Panc1 (cell line): Measurements from ENCODE around the gene LAMC2. TPM values are rescaled to one million over a fixed set of nuclear protein-coding genes. Genes with fewer than 3 reads are reported as not detected.

Source experiments
- ATAC-seq: fragments of 200-7000 bp; cut with Tn5 transposase; 2 replicates; pipeline ENCODE4 v1.9.1; 2020; ENCODE audit warnings: mild to moderate bottlenecking, moderate library complexity
- BruUV-seq: library from RNA; stranded (reverse); fragments of 400-500 nt; replicated peaks from 2 replicates; lab custom pipeline; 2021; lab: Mats Ljungman, UMichigan
- CTCF ChIA-PET: fragments of 300-600 bp; sonication (Branson Sonifier 250); formaldehyde crosslinking; loops from one replicate; lab custom pipeline; 2022; ENCODE audit warnings: antibody characterized with exemption; lab: Charles Lee
- POLR2A ChIA-PET: fragments of 300-600 bp; sonication (Branson Sonifier 250); formaldehyde crosslinking; loops from one replicate; lab custom pipeline; 2022; ENCODE audit warnings: antibody characterized with exemption; lab: Charles Lee
- DNase-seq: peaks from one replicate; pipeline ENCODE4 v3.0.0-alpha.2; 2010; ENCODE audit warnings: low read depth, low spot score
- H3K27ac ChIP-seq: 2 replicates; pipeline ENCODE4 v1.5.1; 2011; ENCODE audit warnings: mild to moderate bottlenecking, low read length, inconsistent platforms
- H3K27me3 ChIP-seq: fragments of 200-500 bp; sonication (Bioruptor generic); 2 replicates; pipeline ENCODE4 v1.6.0; 2014; ENCODE audit warnings: low read length, inconsistent platforms; ENCODE audit not compliant: control insufficient read depth, insufficient read depth
- H3K36me3 ChIP-seq: fragments of 200-500 bp; sonication (Bioruptor generic); 2 replicates; pipeline ENCODE4 v1.5.1; 2014; ENCODE audit warnings: inconsistent platforms, mild to moderate bottlenecking, low read length, moderate library complexity; ENCODE audit not compliant: control insufficient read depth, insufficient read depth
- H3K4me1 ChIP-seq: 2 replicates; pipeline ENCODE4 v1.5.1; 2011; ENCODE audit warnings: inconsistent platforms, mild to moderate bottlenecking, low read length, moderate library complexity; ENCODE audit not compliant: control insufficient read depth, insufficient read depth
- H3K4me3 ChIP-seq, 2 experiments: 2 replicates each; pipeline ENCODE4 v1.5.1; 2011 to 2012; ENCODE audit warnings: low read depth in 2 of 2, low read length in 2 of 2, mild to moderate bottlenecking in 2 of 2, inconsistent platforms in 1 of 2, moderate library complexity in 1 of 2
- H3K9me3 ChIP-seq: fragments of 200-500 bp; sonication (Bioruptor generic); 2 replicates; pipeline ENCODE4 v1.5.1; 2014; ENCODE audit warnings: low read depth, mild to moderate bottlenecking, inconsistent platforms, low read length, moderate library complexity; ENCODE audit not compliant: control insufficient read depth, insufficient read depth
- POLR2AphosphoS5 ChIP-seq: IDR thresholded peaks from 2 replicates; pipeline ENCODE4 v1.6.1; 2012; ENCODE audit warnings: mild to moderate bottlenecking, low read depth, low read length, moderate library complexity
- SIN3A ChIP-seq: IDR thresholded peaks from 2 replicates; pipeline ENCODE4 v1.6.1; 2012; ENCODE audit warnings: low read depth, mild to moderate bottlenecking, low read length, moderate library complexity, borderline replicate concordance; ENCODE audit not compliant: insufficient read depth
- TCF7L2 ChIP-seq: IDR thresholded peaks from 2 replicates; pipeline ENCODE4 v1.6.1; 2011; ENCODE audit warnings: mild to moderate bottlenecking, low read depth, low read length, inconsistent platforms
- in situ Hi-C: cut with HindIII; loops from 2 replicates; pipeline ENCODE4 v1.10.0; 2016; ENCODE audit warnings: low sequenced_read_pairs, low pct_unique_long_range_greater_than_20kb
- intact Hi-C: fragments of 100-400 bp; cut with micrococcal nuclease; formaldehyde crosslinking; loops from one replicate; pipeline ENCODE4 v1.10.0; 2022; ENCODE audit not compliant: unreplicated experiment
- total RNA-seq: library from RNA; stranded (reverse); gene quantifications from one replicate; pipeline ENCODE4 v1.2.1, GENCODE V29; 2021; ENCODE audit not compliant: unreplicated experiment
- TF ChIP-seq, protein P1 (sequence below): fragments of 450-650 bp; IDR thresholded peaks from 2 replicates; pipeline ENCODE4 v1.5.1; 2017; ENCODE audit warnings: mild to moderate bottlenecking
- TF ChIP-seq, protein P2 (sequence below), 2 experiments: IDR thresholded peaks; 2 replicates each; pipeline ENCODE4 v1.6.1; 2011 to 2012; ENCODE audit warnings: low read depth in 2 of 2, control low read depth in 1 of 2, low read length in 1 of 2, mild to moderate bottlenecking in 1 of 2, moderate library complexity in 1 of 2; ENCODE audit not compliant: insufficient read depth in 1 of 2

The LAMC2 gene
- total RNA-seq, 1 experiment from 2014 or later: 8.3 TPM

DNA sequence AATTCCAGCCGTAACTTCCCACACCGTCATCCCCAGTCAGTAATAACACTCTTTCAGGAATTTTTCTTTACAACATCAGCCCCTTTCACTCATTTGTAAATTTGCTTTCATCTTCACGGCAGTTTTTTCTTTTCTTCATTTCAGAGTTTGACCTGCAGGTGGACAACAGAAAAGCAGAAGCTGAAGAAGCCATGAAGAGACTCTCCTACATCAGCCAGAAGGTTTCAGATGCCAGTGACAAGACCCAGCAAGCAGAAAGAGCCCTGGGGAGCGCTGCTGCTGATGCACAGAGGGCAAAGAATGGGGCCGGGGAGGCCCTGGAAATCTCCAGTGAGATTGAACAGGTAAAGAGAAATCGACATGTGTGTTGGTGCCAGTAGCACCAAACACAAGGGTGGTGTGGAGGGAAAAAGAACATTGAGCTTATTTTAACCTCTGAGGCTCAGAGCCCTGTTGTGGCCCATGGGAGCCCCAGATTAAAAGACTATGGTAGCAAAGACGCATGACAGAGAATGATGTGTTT lies 53.2 kb downstream of the LAMC2 start:
- H3K27me3 ChIP-seq: no peaks in the 10 kb centered on the region
- intact Hi-C loops: no loop called here
- no peak overlapping the region for H3K27ac ChIP-seq
- ATAC-seq (no peak), DNase-seq (no peak)
- BruUV-seq: no TSS peak
- POLR2A ChIA-PET: no interaction called here
- no peaks in the 10 kb centered on the region for H3K9me3 ChIP-seq
- in situ Hi-C loops: no loop called here
- no peaks in the 10 kb centered on the region for H3K36me3 ChIP-seq
- CTCF ChIA-PET: no interaction called here
- TF ChIP-seq TCF7L2 (no peak), POLR2AphosphoS5 (no peak), SIN3A (no peak)
- TF ChIP-seq, protein P1, sequence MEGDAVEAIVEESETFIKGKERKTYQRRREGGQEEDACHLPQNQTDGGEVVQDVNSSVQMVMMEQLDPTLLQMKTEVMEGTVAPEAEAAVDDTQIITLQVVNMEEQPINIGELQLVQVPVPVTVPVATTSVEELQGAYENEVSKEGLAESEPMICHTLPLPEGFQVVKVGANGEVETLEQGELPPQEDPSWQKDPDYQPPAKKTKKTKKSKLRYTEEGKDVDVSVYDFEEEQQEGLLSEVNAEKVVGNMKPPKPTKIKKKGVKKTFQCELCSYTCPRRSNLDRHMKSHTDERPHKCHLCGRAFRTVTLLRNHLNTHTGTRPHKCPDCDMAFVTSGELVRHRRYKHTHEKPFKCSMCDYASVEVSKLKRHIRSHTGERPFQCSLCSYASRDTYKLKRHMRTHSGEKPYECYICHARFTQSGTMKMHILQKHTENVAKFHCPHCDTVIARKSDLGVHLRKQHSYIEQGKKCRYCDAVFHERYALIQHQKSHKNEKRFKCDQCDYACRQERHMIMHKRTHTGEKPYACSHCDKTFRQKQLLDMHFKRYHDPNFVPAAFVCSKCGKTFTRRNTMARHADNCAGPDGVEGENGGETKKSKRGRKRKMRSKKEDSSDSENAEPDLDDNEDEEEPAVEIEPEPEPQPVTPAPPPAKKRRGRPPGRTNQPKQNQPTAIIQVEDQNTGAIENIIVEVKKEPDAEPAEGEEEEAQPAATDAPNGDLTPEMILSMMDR: no peak
- TF ChIP-seq, protein P2, sequence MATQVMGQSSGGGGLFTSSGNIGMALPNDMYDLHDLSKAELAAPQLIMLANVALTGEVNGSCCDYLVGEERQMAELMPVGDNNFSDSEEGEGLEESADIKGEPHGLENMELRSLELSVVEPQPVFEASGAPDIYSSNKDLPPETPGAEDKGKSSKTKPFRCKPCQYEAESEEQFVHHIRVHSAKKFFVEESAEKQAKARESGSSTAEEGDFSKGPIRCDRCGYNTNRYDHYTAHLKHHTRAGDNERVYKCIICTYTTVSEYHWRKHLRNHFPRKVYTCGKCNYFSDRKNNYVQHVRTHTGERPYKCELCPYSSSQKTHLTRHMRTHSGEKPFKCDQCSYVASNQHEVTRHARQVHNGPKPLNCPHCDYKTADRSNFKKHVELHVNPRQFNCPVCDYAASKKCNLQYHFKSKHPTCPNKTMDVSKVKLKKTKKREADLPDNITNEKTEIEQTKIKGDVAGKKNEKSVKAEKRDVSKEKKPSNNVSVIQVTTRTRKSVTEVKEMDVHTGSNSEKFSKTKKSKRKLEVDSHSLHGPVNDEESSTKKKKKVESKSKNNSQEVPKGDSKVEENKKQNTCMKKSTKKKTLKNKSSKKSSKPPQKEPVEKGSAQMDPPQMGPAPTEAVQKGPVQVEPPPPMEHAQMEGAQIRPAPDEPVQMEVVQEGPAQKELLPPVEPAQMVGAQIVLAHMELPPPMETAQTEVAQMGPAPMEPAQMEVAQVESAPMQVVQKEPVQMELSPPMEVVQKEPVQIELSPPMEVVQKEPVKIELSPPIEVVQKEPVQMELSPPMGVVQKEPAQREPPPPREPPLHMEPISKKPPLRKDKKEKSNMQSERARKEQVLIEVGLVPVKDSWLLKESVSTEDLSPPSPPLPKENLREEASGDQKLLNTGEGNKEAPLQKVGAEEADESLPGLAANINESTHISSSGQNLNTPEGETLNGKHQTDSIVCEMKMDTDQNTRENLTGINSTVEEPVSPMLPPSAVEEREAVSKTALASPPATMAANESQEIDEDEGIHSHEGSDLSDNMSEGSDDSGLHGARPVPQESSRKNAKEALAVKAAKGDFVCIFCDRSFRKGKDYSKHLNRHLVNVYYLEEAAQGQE (IDR thresholded peaks at IDR 0.05; ENCODE audit: insufficient read depth in 1 of 2, low read depth in 2 of 2, low read length in 1 of 2): no peak
- peaks cover 12% of the 10 kb centered on the region for H3K4me1 ChIP-seq
- H3K4me3 ChIP-seq: no peak overlapping the region

DNA sequence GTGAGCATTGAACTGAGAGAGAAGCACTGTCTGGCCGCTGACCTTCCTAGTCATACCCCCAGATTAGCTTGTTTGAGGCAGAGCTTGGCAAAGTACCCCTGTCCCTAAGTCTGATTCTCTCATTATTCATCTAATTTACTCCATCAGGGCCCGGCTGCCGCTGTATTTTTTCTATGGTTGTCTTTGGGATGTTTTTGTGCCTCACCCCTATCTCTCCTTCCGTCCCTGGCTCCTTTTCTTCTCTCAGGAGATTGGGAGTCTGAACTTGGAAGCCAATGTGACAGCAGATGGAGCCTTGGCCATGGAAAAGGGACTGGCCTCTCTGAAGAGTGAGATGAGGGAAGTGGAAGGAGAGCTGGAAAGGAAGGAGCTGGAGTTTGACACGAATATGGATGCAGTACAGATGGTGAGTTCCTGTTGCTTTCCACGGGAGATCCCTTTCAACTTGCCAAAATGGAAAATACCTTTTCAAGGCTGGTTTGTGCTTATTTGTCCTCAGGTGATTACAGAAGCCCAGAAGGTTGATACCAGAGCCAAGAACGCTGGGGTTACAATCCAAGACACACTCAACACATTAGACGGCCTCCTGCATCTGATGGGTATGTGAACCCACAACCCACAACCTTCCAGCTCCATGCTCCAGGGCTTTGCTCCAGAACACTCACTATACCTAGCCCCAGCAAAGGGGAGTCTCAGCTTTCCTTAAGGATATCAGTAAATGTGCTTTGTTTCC lies 53.9 kb downstream of the LAMC2 start:
- ChIA-PET POLR2A (no interaction called here), CTCF (interaction anchor here (0.5 to 0.6 kb wide), 2 partner anchors 255 to 266 kb away, joined by 3 to 11 read pairs; no protein-coding TSS in a partner anchor)
- no peak for ATAC-seq
- H3K27me3 ChIP-seq: no peaks in the 10 kb centered on the region
- in situ Hi-C loops (no loop called here), intact Hi-C loops (no loop called here)
- no peak for DNase-seq
- BruUV-seq: no TSS peak
- H3K9me3 ChIP-seq: no peaks in the 10 kb centered on the region
- no peak overlapping the region for H3K27ac ChIP-seq
- no peak overlapping the region for H3K4me3 ChIP-seq
- H3K36me3 ChIP-seq: no peaks in the 10 kb centered on the region
- H3K4me1 ChIP-seq: peaks cover 7% of the 10 kb centered on the region
- TF ChIP-seq, protein P1: no peak
- TF ChIP-seq SIN3A (no peak), TCF7L2 (no peak), POLR2AphosphoS5 (no peak)
- TF ChIP-seq, protein P2 (IDR thresholded peaks at IDR 0.05; ENCODE audit: insufficient read depth in 1 of 2, low read depth in 2 of 2, low read length in 1 of 2): no peak
